Rectal smooth muscle tissue (tissue), 1 donor: ENCODE data around the gene GUCY1A2.

ENCODE experiments used
- H3K27ac ChIP-seq: one replicate; pipeline ENCODE4 v1.7.0; 2013; ENCODE audit warnings: low read depth, low read length, inconsistent platforms
- H3K27me3 ChIP-seq: one replicate; pipeline ENCODE4 v1.7.0; 2013; ENCODE audit warnings: low read length; ENCODE audit not compliant: control insufficient read depth, insufficient read depth
- H3K36me3 ChIP-seq: one replicate; pipeline ENCODE4 v1.7.0; 2013; ENCODE audit warnings: low read length; ENCODE audit not compliant: control insufficient read depth, insufficient read depth
- H3K4me1 ChIP-seq: one replicate; pipeline ENCODE4 v1.7.0; 2013; ENCODE audit warnings: low read length; ENCODE audit not compliant: control insufficient read depth, insufficient read depth
- H3K4me3 ChIP-seq: one replicate; pipeline ENCODE4 v1.7.0; 2013; ENCODE audit warnings: low read length
- H3K9ac ChIP-seq: one replicate; pipeline ENCODE4 v1.7.0; 2013; ENCODE audit warnings: low read length

The GUCY1A2 gene

DNA sequence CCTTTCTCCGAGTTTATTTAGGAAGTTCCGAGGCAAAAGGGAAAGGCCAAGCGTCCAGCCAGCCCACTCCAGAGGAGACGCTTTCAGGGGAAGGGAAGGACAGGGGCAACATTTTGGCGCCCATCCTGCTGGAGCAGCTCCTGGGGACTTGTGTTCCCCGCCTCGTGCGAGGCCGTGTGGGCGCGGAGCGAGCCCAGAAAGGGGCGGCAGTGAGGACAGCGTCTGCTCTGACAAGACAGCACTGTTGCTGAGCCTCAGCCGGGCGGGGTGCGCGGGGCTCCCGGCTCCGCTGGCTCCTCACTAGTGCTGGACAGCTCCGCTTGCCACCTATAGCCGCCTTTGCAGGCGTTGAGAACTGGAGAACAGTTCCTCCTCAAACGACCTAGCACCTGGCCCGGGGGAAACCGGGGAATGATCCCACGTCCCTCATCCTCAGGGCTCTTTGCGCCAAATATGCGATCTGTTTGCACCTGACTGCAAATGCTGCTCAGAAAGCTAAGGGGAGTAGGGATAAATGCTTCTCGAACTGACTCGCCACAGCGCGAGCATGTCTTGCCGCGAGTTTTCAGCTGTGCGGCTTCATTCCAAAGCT, 722 bp upstream of the GUCY1A2 start:
- peaks cover 11% of the 10 kb centered on the region for H3K27me3 ChIP-seq
- H3K9ac ChIP-seq: no peak overlapping the region
- no peaks in the 10 kb centered on the region for H3K4me1 ChIP-seq
- H3K4me3 ChIP-seq: peak overlapping the region; percentile 55
- H3K27ac ChIP-seq: no peak overlapping the region
- H3K36me3 ChIP-seq: no peaks in the 10 kb centered on the region

GRCh38 chr11:107017433-107018218, 650 bp downstream of the GUCY1A2 start:
- H3K4me3 ChIP-seq: peak overlapping the region; percentile 46
- H3K4me1 ChIP-seq: no peaks in the 10 kb centered on the region
- peaks cover 11% of the 10 kb centered on the region for H3K27me3 ChIP-seq
- no peak overlapping the region for H3K27ac ChIP-seq
- no peaks in the 10 kb centered on the region for H3K36me3 ChIP-seq
- H3K9ac ChIP-seq: no peak overlapping the region

DNA sequence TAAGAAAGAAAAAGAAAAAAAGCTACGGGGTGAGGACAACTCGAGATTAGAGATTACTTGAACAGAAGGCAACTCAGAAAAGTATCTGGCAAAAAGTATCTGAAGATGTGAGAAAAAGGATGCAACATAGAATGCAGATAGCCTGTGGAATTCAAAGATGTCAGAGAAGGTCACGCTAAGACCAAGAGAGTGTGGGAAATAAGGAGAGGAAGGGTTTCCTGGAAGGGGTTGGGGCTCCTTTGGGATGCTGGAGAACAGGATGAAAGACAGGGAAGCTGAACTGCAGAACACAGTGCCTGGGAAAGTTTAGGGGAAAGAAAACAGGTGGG, 1.2 kb downstream of the GUCY1A2 start:
- no peaks in the 10 kb centered on the region for H3K4me1 ChIP-seq
- H3K36me3 ChIP-seq: no peaks in the 10 kb centered on the region
- H3K27ac ChIP-seq: no peak overlapping the region
- peaks cover 11% of the 10 kb centered on the region for H3K27me3 ChIP-seq
- H3K9ac ChIP-seq: no peak overlapping the region
- no peak overlapping the region for H3K4me3 ChIP-seq

GRCh38 chr11:107014871-107015270, 3.4 kb downstream of the GUCY1A2 start:
- H3K9ac ChIP-seq: no peak overlapping the region
- no peak overlapping the region for H3K27ac ChIP-seq
- H3K4me3 ChIP-seq: no peak overlapping the region
- H3K36me3 ChIP-seq: no peaks in the 10 kb centered on the region
- H3K27me3 ChIP-seq: peaks cover 11% of the 10 kb centered on the region
- no peaks in the 10 kb centered on the region for H3K4me1 ChIP-seq

DNA sequence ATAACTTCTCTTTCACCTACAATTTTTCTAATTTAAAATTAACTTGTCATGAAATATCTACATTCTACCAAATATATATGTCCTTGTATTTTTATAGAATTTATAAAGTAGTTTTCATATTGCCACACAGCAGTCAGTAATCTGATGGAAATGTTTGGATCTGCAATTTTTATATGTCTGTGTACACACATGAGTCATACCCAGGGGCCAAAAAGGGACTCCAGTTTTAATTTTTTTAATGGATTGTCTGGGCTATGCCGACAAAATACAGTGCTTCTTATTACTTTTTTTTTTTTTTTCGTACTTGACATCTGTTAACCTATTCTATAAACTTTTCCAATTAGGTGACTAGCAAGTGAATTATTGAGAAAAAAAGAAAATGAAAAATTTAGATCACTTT, 6.3 kb downstream of the GUCY1A2 start:
- H3K9ac ChIP-seq: no peak overlapping the region
- H3K36me3 ChIP-seq: no peaks in the 10 kb centered on the region
- no peak overlapping the region for H3K4me3 ChIP-seq
- H3K27ac ChIP-seq: no peak overlapping the region
- H3K4me1 ChIP-seq: no peaks in the 10 kb centered on the region
- peaks cover 5% of the 10 kb centered on the region for H3K27me3 ChIP-seq

DNA sequence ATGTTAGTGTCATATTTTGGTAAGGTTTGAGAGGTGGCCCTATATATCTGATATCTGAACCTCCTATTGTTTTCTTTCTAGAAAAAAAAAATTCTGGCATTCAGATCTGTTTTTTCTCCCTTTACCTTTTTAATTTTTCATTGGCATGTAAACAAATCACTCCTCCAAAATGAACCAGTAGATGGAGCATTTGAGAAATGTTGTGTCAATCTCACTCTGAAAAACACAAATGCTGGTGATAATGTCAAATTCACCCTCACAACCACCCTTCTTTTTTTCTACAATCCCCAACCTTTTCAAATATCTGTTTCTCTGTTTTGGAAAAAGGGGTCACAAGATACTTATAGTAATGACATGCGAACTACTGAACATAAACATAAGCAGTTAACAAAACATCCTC, 9.1 kb downstream of the GUCY1A2 start:
- Histone ChIP-seq H3K4me3 (no peak overlapping the region), H3K27me3 (no peaks in the 10 kb centered on the region), H3K36me3 (no peaks in the 10 kb centered on the region), H3K9ac (no peak overlapping the region), H3K27ac (no peak overlapping the region), H3K4me1 (no peaks in the 10 kb centered on the region)

DNA sequence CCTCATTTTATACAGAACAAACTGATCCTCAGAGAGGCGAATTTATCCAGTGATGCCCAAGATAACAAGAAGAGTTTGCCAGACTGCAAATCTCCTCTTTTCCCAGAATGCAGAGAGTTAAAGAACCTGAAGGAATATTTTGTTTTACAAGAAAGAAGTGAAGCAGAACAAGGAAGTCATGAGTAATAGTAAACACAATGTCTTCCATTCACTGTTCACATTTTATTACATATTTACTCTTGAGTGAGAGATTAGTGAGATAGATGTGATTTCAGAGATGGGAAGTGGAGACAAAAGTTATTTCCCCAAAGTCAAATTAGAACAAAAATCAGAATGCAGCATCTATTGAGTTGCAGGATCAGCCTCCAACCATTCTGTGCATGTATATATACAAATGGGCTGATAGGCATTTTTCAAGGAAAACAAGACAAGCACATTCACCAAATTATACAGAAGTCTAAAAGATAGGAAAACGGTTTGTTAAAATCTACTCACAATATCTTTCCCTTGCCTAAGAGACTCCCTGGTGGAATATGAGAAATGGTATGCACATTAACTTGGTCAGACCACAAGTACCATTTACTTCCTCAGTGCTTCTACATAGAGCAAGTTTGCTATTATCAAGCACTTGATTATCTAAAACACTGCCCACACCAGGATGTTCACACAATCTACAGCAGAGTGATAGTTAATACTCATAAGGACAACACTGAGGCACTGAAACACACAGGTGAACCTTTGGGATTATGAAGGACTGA, 12.0 kb downstream of the GUCY1A2 start:
- Histone ChIP-seq H3K4me1 (no peaks in the 10 kb centered on the region), H3K27ac (no peak overlapping the region), H3K27me3 (no peaks in the 10 kb centered on the region), H3K4me3 (no peak overlapping the region), H3K36me3 (no peaks in the 10 kb centered on the region), H3K9ac (no peak overlapping the region)

DNA sequence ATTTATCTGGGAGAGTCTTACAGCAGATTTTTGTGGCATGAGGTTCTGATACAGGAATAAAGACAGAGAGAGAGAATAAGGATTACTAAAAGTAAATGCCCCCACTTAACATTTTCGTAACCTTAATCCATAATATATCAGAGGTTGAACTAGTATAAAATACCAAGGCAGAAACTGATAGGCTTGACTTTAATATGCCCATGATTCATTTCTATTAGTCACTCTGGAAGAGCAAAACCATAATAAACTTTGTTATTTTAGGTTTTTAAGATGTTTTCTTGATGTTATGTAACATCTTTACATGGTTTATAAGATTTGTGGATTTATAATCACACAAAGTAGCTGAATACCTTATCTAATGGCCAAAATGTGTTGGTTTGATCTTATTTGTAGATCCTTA, 19.1 kb downstream of the GUCY1A2 start:
- no peak overlapping the region for H3K4me3 ChIP-seq
- H3K27me3 ChIP-seq: no peaks in the 10 kb centered on the region
- H3K9ac ChIP-seq: no peak overlapping the region
- H3K36me3 ChIP-seq: no peaks in the 10 kb centered on the region
- H3K4me1 ChIP-seq: no peaks in the 10 kb centered on the region
- no peak overlapping the region for H3K27ac ChIP-seq

GRCh38 chr11:106998916-106999188, 19.4 kb downstream of the GUCY1A2 start:
- H3K27me3 ChIP-seq: no peaks in the 10 kb centered on the region
- H3K4me3 ChIP-seq: no peak overlapping the region
- no peak overlapping the region for H3K9ac ChIP-seq
- no peaks in the 10 kb centered on the region for H3K36me3 ChIP-seq
- no peak overlapping the region for H3K27ac ChIP-seq
- H3K4me1 ChIP-seq: no peaks in the 10 kb centered on the region

GRCh38 chr11:106998116-106998915, 20.0 kb downstream of the GUCY1A2 start:
- Histone ChIP-seq H3K27me3 (no peaks in the 10 kb centered on the region), H3K27ac (no peak overlapping the region), H3K4me1 (no peaks in the 10 kb centered on the region)

DNA sequence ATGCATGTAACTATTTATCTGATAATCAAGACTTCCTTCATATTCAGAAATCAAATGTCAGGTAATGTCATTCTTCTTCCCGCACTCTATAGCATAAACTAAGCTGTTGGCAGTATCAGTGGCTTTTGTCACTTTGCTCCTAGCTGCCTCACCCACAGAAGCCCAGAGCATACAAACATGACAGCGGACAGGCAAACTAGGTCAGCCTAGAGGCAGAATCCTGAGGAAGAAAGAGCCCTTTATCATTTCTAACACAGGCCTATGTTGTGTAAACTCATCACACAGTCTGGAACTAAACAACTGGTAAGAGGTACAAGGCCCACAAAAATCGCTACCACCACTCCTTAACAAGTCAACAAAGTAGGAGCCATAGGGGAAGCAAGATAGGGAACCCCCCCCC, 21.0 kb downstream of the GUCY1A2 start:
- Histone ChIP-seq H3K4me3 (no peak overlapping the region), H3K36me3 (no peaks in the 10 kb centered on the region), H3K9ac (no peak overlapping the region), H3K27ac (no peak overlapping the region), H3K4me1 (no peaks in the 10 kb centered on the region), H3K27me3 (no peaks in the 10 kb centered on the region)

More at GRCh38 chr11:106998116-106998915, 20.0 kb downstream of the GUCY1A2 start:
- no peak overlapping the region for H3K9ac ChIP-seq
- no peaks in the 10 kb centered on the region for H3K36me3 ChIP-seq
- no peak overlapping the region for H3K4me3 ChIP-seq

DNA sequence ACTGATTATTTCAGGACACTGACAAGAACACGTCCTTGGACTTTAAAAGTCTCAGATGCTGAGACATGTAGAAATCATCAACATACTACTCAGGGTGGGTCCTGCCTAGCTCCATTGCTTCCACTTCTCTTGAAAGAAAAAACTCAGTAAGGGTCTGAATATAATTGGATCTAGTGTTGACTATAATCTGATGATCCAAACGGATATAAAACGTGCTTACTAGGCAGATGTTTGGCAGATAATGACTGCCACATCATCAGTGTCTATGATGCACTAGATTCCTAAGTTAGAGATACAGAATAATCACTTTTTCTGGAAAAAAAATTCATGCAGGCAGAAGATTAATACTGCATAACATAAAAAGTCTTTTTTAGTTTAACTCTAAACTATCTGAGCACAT, 21.6 kb downstream of the GUCY1A2 start:
- H3K9ac ChIP-seq: no peak overlapping the region

More for the DNA sequence above, 21.6 kb downstream of the GUCY1A2 start:
- H3K4me1 ChIP-seq: no peaks in the 10 kb centered on the region
- no peaks in the 10 kb centered on the region for H3K27me3 ChIP-seq
- no peak overlapping the region for H3K4me3 ChIP-seq
- no peaks in the 10 kb centered on the region for H3K36me3 ChIP-seq
- H3K27ac ChIP-seq: no peak overlapping the region
